Activated CD8-positive, alpha-beta memory T cell treated with anti-CD3 and anti-CD28 coated beads, Interleukin-2, amount 50 U/mL, for 4 hours (primary cell): ENCODE measurements around the gene RABL2B.

Experiments
- DNase-seq: peaks from one replicate; pipeline ENCODE4 v3.0.0-alpha.2; 2020

RABL2B gene

GRCh38 chr22:50737728-50738648 lies 45.4 kb downstream of the RABL2B start, which contains the start of gene ACR:
Gene ACR, plus strand, starts transcription at chr22:50738204. Its CDS starts 32 bp downstream, at chr22:50738236.
- peak; percentile 10 for DNase-seq

GRCh38 chr22:50735739-50736030 lies 47.8 kb downstream of the RABL2B start:
- DNase-seq, result no peak

- DNase-seq, result no peak
Observed at GRCh38 chr22:50734986-50735738, 48.3 kb downstream of the RABL2B start.

GRCh38 chr22:50734343-50734771 lies 49.1 kb downstream of the RABL2B start:
- peak; percentile 4 for DNase-seq

GRCh38 chr22:50733521-50734342 lies 49.7 kb downstream of the RABL2B start:
- DNase-seq, result peak; percentile 4

- DNase-seq, result peak; percentile 7
Observed at GRCh38 chr22:50732681-50733080, 50.8 kb downstream of the RABL2B start.

GRCh38 chr22:50731811-50732624 lies 51.4 kb downstream of the RABL2B start:
- DNase-seq, result peak; percentile 56

- no peak for DNase-seq
Observed at GRCh38 chr22:50730941-50731661, 52.3 kb downstream of the RABL2B start.

GRCh38 chr22:50730013-50730891 lies 53.2 kb downstream of the RABL2B start:
- no peak for DNase-seq

- DNase-seq, result no peak
Observed at GRCh38 chr22:50729391-50730012, 53.9 kb downstream of the RABL2B start.

- no peak for DNase-seq
Observed at GRCh38 chr22:50728523-50728931, 54.9 kb downstream of the RABL2B start.

GRCh38 chr22:50727678-50728522 lies 55.5 kb downstream of the RABL2B start:
- no peak for DNase-seq

- no peak for DNase-seq
Observed at GRCh38 chr22:50726643-50727340, 56.6 kb downstream of the RABL2B start.

- no peak for DNase-seq
Observed at GRCh38 chr22:50725597-50725996, 57.8 kb downstream of the RABL2B start.

GRCh38 chr22:50724616-50725015 lies 58.8 kb downstream of the RABL2B start:
- DNase-seq, result no peak

- DNase-seq, result no peak
Observed at GRCh38 chr22:50723991-50724390, 59.4 kb downstream of the RABL2B start.

- DNase-seq, result no peak
Observed at GRCh38 chr22:50722716-50723428, 60.6 kb downstream of the RABL2B start.
